Muscle of arm (tissue), 12 donors: ENCODE data around the gene ADM5. TPM values are rescaled to one million over a fixed set of nuclear protein-coding genes. Genes with fewer than 3 reads are reported as not detected.
"Not testable (repeated sequence)": the region's sequence is repeated elsewhere in the genome, so short reads cannot be mapped to it uniquely, and the experiment has no call there.

Source experiments
- DNase-seq: peaks from one replicate; pipeline ENCODE4 v3.0.0-alpha.2; 2013
- polyA plus RNA-seq, 12 donors: library from polyadenylated mRNA; unstranded; fragments of 120-200 nt; gene quantifications; one replicate each; pipeline ENCODE4 v1.2.1, GENCODE V29; 2013; ENCODE audit not compliant: insufficient read length in 12 of 12

The ADM5 gene
- polyA plus RNA-seq, 12 donors = 0.78 to 1.5 (median 1.1) TPM; not detected in 2

DNA sequence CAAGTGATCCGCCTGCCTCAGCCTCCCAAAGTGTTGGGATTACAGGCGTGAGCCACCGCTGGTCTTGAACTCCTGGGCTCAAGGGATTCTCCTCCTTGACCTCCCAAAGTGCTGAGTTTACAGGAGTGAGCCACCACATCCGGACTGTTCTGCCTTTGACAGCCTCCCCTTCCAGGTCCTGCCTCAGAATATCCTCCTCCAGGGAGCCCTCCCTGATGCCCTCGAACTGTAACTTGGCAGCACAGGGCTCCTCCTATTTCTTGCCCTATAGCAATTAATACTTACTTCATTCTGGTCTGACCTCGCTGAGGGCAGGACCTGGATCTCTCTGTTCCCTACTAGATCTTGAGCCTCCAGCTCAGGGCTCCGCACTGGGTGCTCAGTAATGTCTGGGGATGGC lies 7.5 kb downstream of the ADM5 start:
- DNase-seq = no peak

DNA sequence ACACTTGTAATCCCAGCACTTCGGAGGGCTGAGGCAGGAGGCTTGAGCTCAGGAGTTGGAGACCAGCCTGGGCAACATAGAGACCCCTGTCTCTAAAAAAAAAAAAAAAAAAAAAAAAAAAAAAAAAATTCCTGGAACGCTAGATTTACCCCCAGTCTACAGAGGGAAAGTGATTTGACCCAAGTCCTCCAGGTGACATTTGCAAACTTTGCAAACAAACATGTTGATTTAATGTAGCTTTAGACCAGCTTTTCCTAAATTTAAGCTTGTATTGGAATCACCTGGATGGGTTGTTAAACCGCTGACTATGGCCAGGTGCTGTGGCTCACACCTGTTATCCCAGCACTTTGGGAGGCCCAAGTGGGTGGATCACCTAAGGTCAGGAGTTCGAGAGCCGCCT lies 10.0 kb downstream of the ADM5 start:
- no peak for DNase-seq

DNA sequence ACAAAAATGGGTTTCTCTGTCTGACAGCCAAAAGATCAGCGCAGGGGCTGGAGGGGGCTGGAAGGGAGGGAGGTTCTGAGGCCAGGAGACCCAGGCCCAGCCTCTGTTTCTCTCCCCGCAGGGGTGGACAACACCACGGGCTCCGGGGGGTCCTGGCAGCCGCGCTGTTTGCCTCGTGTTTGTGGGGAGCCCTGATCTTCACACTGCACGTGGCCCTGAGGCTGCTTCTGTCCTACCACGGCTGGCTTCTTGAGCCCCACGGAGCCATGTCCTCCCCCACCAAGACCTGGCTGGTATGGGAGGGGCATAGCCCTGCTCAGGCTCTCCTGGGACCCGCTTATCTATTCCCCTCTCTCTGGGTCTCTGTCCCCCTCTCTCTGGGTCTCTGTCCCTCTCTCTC lies 11.2 kb downstream of the ADM5 start:
- DNase-seq = no peak

DNA sequence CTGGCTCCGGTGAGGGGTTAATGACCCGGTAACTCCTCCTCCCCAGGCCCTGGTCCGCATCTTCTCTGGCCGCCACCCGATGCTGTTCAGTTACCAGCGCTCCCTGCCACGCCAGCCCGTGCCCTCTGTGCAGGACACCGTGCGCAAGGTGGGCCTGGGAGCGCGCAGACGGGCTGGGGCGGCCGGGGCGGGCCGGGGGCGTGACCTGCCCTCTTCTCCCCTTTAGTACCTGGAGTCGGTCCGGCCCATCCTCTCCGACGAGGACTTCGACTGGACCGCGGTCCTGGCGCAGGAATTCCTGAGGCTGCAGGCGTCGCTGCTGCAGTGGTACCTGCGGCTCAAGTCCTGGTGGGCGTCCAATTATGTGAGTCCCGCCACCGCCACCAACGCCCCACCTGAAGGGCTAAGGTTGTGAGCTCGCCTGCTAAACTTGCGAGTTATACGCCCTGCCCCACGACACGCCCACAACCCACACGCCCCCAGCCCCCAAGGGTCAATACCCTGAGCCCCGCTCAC lies 11.9 kb downstream of the ADM5 start:
- DNase-seq = no peak

DNA sequence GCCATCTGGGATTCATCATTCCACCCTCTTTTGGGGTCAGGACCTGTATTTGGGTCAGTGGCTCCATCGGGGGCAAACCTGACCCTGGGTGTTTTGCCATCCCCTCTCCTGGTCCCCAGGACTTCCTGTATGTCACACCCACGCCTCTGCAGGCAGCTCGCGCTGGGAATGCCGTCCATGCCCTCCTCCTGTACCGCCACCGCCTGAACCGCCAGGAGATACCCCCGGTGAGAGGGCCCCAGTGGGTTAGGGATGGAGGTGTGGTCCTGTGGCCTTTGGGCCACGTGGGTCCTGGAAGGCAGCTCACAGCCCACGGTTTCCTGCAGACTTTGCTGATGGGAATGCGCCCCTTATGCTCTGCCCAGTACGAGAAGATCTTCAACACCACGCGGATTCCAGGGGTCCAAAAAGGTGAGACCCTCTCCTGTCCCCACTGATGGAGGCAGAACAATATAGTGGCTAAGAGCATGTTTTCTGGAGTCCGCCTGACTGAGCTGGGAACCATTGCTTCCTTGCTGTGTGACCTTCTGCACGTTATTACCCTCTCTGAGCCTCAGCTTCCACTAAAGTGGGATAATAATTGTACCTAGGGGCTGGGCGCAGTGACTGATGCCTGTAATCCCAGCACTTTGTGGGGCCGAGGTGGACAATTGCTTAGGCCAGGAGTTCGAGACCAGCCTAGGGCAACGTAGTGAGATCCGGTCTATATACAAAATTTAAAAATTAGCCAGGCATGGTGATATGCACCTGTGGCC lies 15.7 kb downstream of the ADM5 start:
- no peak for DNase-seq

DNA sequence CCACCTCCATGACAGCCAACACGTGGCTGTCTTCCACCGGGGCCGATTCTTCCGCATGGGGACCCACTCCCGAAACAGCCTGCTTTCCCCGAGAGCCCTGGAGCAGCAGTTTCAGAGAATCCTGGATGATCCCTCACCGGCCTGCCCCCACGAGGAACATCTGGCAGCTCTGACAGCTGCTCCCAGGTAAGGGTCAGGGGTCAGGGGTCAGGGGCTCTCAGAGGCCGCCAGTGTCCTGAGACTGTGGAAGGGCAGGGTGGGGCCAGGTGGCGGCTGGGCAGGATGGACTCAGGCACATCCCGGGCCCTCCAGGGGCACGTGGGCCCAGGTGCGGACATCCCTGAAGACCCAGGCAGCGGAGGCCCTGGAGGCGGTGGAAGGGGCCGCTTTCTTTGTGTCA lies 16.5 kb downstream of the ADM5 start:
- DNase-seq = no peak

DNA sequence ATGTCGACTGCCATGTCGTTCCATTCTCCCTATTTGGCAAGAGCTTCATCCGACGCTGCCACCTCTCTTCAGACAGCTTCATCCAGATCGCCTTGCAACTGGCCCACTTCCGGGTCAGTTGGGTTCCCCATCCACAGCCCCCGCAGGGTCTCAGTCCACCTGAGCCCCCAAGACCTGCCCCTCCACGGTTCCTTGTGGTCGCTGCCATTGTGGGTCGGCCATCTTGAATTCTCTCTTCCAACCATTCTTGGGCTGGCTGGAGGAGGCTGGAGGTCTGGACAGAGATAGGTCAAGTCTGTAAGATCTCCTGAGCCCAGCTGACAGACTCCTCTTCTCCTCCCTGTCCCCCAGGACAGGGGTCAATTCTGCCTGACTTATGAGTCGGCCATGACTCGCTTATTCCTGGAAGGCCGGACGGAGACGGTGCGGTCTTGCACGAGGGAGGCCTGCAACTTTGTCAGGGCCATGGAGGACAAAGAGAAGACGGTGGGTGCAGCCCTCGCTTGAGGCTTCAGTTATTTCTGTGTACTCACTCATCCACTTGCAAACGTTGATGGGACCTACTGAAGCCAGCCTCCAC lies 21.1 kb downstream of the ADM5 start:
- DNase-seq = no peak

DNA sequence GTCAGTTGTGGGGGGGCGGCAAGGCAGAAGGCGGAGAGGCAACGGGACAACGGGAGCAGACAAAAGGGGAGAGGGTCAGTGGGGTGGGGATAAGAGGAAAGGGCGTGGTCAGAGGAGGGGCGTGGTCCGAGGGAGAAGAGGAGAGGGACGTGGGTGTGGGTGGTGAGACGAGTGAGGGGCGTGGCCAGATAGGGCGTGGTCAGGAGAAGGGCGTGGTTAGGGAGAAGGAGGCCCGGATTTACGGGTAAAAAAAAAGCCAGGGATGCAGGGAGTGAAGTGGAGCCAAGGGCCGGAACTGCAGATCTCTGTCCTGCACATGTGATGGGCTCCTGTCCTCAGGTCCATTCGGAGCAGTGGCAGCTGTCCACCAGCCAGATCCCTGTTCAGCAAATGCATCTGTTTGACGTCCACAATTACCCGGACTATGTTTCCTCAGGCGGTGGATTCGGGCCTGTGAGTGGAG lies 23.0 kb downstream of the ADM5 start:
- no peak for DNase-seq

DNA sequence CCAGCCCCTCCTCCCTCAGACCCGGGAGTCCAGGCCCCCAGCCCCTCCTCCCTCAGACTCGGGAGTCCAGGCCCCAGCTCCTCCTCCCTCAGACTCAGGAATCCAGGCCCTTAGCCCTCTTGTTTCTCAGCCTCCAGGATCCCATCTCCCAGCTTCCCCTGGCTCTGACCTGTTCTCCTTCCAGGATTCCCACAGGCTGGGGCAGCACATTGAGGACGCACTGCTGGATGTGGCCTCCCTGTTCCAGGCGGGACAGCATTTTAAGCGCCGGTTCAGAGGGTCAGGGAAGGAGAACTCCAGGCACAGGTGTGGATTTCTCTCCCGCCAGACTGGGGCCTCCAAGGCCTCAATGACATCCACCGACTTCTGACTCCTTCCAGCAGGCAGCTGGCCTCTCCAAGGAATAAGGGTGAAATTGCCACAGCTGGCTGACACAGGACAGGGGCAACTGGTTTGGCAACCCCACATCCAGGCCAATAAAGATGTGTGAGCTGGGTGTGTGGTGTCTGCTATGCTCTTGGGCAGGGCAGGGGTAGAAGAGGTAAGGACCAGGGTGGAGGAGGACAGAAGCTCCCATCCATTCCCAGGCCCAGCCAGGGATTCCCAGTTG lies 23.9 kb downstream of the ADM5 start:
- DNase-seq = no peak

DNA sequence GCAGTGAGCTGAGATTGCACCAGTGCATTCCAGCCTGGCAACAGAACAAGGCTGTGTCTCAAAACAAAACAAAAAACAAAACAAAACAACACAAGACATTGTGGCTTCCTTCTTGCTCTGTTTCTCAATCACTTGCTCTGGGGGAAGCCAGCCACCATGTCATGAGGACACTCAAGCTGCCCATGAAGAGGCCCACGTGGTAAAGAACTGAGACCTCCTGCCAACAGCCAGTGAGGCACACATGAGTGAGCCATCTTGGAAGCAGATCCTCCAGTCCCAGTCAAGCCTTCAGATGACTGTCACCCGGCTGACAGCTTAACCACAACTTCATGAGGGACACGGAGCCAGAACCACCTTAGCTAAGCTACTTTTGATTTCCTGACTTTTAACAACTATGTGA lies 26.8 kb downstream of the ADM5 start:
- no peak for DNase-seq

DNA sequence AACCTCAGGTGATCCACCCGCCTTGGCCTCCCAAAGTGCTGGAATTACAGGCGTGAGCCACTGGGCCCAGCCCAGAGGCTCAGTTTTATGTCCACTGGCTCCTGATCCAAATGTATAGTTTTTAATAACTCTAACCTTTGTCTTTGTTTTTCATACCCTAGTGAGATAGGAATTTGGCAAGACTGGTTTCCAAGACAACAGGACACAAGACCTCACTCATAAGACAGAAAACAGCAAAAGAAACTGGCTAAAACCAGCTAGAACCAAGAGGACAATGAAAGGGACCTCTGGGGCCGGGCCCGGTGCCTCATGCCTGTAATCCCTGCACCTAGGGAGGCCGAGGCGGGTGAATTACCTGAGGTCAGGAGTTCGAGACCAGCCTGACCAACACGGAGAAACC lies 29.1 kb downstream of the ADM5 start:
- DNase-seq = no peak

DNA sequence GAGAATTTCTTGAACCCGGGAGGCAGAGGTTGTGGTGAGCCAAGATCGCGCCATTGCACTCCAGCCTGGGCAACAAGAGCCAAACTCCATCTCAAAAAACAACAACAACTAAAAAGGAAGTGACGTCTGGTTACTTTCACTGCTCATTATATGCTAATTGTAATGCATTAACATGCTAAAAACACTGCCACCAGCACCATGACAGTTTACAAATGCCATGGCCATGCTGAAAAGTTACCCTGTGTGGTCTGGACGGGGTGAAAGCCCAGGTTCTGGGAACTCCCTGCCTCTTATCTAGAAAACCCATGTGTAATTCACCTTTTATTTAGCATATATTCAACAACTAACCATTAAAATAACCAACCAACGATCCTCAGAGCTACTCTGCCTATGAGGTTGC lies 29.6 kb downstream of the ADM5 start:
- DNase-seq = no peak

DNA sequence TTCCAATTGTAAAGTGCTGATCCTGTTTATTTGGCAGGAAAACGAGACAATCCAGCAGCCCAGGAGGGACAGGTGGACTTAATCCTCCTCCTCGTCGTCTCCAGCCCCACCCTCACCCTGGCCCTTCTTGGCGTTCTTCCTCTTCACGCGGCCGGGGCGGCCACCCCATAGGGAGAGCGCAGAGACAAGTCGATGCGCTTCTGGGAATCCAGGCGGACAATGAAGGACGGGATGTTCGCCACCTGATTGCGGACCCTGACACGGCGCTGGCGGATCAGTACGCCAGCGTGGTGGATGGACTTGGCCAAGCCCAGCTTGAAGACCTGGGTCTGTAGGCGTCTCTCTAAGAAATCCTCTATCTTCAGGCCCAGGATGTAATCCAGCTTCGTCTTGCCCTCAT lies 30.0 kb downstream of the ADM5 start:
- not testable (repeated sequence) for DNase-seq

DNA sequence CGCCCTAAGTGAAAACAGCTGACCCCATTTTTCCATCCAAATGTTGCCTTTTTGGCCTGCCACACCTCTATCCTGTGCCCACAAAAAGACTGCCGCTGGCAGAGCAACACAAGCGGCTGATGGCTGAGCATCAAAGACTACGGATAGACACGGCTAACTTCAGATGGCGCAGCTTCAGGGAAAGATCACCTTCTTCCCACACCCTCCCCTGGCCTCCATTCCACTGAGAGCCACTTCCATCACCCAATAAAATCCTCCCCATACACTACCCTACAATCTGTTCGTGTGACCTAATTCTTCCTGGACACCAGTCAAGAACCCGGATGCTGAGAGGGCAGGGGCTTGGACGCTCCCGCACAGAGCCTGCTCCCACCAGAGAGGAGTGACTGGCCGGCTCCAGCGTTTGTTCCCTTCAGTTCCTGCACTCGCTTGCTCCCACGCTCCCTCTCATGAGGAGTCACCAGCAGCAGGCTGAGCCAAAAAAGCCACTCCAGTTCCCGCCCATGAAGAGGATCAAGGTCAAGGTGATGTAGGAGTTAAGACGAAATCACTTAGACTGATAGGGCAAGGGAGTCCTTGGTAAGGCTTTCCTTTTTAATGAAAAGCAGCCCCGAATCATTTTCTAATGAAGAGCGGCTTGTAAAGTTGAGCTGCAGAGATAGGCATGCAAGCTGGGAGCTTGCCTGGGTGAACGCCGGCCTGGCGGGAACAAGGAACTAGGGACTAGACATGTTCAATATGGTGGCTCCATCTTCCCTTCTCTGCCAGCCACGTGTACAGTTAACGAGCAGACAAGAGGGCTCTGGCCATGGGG lies 38.0 kb downstream of the ADM5 start:
- no peak for DNase-seq

DNA sequence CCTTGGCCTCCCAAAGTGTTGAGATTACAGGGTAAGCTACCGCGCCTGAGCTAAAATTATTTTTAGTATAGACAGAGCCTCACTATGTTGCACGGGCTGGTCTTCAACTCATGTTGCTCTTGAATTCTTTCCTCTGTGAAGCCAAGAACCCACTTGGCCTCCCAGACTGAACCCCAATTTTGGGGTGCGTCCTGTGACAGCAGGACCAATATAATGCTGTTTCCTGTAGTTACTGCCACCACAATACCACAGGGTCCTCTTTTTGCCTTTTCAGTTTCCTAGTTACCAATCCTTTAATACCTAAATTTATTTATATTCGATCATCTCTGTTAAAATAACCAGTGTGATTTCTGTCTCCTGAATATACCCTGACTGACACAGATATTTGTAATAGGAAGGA lies 40.8 kb downstream of the ADM5 start:
- no peak for DNase-seq

DNA sequence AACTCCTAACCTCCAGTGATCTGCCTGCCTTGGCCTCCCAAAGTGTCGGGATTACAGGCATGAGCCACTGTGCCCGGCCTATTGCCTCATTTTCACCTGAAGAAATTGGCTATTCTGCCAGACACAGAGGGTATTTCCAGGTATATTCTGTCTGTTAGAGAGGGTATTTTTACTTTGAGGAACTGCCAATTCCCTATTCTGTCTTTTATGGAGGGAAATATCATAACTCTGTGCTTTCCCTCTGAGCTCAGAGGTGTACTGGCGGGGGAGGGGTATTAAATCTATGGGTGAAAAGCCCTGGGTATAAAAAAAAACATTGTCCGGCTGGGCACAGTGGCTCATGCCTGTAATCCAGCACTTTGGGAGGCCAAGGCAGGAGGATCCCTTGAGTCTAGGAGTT lies 48.9 kb downstream of the ADM5 start:
- DNase-seq = no peak

DNA sequence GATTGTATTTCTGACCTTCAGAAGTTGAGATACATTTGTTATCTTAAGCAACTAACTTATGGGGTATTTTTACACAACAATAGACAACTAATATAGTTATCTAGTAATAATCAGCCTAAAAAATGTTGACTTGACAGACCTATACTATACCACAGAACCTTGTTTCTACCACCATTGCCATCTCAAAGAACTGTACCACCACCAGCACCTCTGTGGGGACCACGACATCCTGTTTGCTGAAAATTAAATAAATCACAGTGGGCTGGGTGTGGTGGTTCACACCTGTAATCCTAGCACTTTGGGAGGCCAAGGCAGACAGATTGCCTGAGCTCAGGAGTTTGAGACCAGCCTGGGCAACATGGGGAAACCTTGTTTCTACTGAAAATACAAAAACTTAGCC lies 49.7 kb downstream of the ADM5 start:
- DNase-seq = no peak

DNA sequence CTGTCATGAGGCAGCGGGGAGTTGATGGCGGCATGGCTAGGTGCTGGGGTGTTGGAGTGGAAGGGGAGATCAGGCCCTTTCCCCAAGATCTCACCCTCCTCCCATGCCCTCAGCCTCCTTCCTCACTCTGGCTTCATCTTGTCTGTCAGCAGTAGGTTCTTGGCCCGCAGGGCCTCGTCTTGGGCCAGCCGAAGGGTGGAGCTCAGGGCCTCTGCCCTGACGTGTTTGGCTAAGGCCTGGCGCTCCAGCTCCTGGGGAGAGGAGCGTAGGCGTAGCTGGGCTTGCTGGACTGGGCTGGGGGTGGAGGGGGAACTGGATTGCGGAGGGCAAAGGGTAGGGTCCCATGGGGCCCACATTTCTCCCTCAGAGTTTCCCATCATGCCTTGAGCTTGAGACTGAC lies 50.5 kb downstream of the ADM5 start:
- no peak for DNase-seq
